Endothelial cell of umbilical vein (primary cell): ENCODE measurements around the gene ZRANB2. TPM values are rescaled to one million over a fixed set of nuclear protein-coding genes. Genes with fewer than 3 reads are reported as not detected.

Experiments
- BruUV-seq: library from RNA; stranded (reverse); fragments of 400-500 nt; replicated peaks from 2 replicates; lab custom pipeline; 2021; lab: Mats Ljungman, UMichigan
- CTCF ChIA-PET: fragments of 300-600, 350-600 bp; sonication (Branson Sonifier 250); formaldehyde crosslinking; loops from one replicate; lab custom pipeline; 2021; ENCODE audit warnings: antibody characterized with exemption, inconsistent platforms; lab: Charles Lee
- POLR2A ChIA-PET: fragments of 300-600, 350-600 bp; sonication (Branson Sonifier 250); formaldehyde crosslinking; loops from one replicate; lab custom pipeline; 2021; ENCODE audit warnings: antibody characterized with exemption, inconsistent platforms; lab: Charles Lee
- DNase-seq: peaks from one replicate; pipeline ENCODE4 v3.0.0-alpha.2; 2011; ENCODE audit warnings: low read depth, low spot score
- FAIRE-seq: peaks from 2 replicates; lab custom pipeline; 2011; peaks lifted over from hg19 to GRCh38; lab: Jason Lieb, UNC
- H2AFZ ChIP-seq: 2 replicates; pipeline ENCODE4 v1.6.0; 2012; ENCODE audit warnings: low read depth, low read length, control low read depth, inconsistent platforms
- H3K27ac ChIP-seq: 2 replicates; pipeline ENCODE4 v1.5.1; 2011; ENCODE audit warnings: low read depth, mild to moderate bottlenecking, control low read depth, low read length, moderate library complexity; ENCODE audit not compliant: insufficient read depth
- H3K27me3 ChIP-seq, 2 experiments: 2 replicates each; pipeline versions ENCODE4 v1.6.0 to v1.6.1; 2011; ENCODE audit warnings: low read length in 2 of 2, mixed read lengths in 1 of 2; ENCODE audit not compliant: control insufficient read depth in 2 of 2, insufficient read depth in 2 of 2
- H3K36me3 ChIP-seq, 2 experiments: 2 replicates in 1 of 2; 3 replicates in 1 of 2; pipeline ENCODE4 v1.5.1; 2011; ENCODE audit warnings: low read length in 2 of 2, mild to moderate bottlenecking in 1 of 2, moderate library complexity in 1 of 2; ENCODE audit not compliant: control insufficient read depth in 2 of 2, insufficient read depth in 2 of 2; ENCODE audit errors: extremely low read depth in 1 of 2
- H3K4me1 ChIP-seq: 3 replicates; pipeline ENCODE4 v1.5.1; 2011; ENCODE audit warnings: mild to moderate bottlenecking, low read length; ENCODE audit not compliant: control insufficient read depth, insufficient read depth; ENCODE audit errors: extremely low read depth
- H3K4me2 ChIP-seq: 2 replicates; pipeline ENCODE4 v1.6.1; 2011; ENCODE audit warnings: low read length, control low read depth, mixed read lengths; ENCODE audit not compliant: insufficient read depth
- H3K4me3 ChIP-seq, 3 experiments: fragments of 200-600 bp in 1 of 3; sonication (generic), shearing (Covaris generic) in 1 of 3; replicated peaks in 1 of 3; 2 replicates each; pipeline ENCODE4 v1.5.1; 2011 to 2016; ENCODE audit warnings: control low read depth in 3 of 3, low read length in 3 of 3, mild to moderate bottlenecking in 2 of 3, inconsistent platforms in 1 of 3, low read depth in 1 of 3, moderate library complexity in 1 of 3; ENCODE audit not compliant: insufficient read depth in 1 of 3
- H3K79me2 ChIP-seq: 2 replicates; pipeline ENCODE4 v1.6.0; 2012; ENCODE audit warnings: low read length, inconsistent platforms; ENCODE audit not compliant: control insufficient read depth, insufficient read depth
- H3K9ac ChIP-seq: replicated peaks from 2 replicates; pipeline ENCODE3; 2011; ENCODE audit warnings: low read length, control low read depth; ENCODE audit not compliant: insufficient read depth; ENCODE audit errors: extremely low read depth
- H3K9me1 ChIP-seq: replicated peaks from 3 replicates; pipeline ENCODE4 v1.6.0; 2011; ENCODE audit warnings: mild to moderate bottlenecking, low read length; ENCODE audit not compliant: control insufficient read depth, insufficient read depth; ENCODE audit errors: extremely low read depth
- H3K9me3 ChIP-seq: replicated peaks from 2 replicates; pipeline ENCODE4 v1.5.1; 2012; ENCODE audit warnings: low read length, inconsistent platforms; ENCODE audit not compliant: control insufficient read depth, insufficient read depth
- H4K20me1 ChIP-seq: replicated peaks from 2 replicates; pipeline ENCODE3; 2011; ENCODE audit warnings: mild to moderate bottlenecking, low read length; ENCODE audit not compliant: control insufficient read depth, insufficient read depth; ENCODE audit errors: extremely low read depth
- EZH2 ChIP-seq: IDR thresholded peaks from 2 replicates; pipeline ENCODE4 v1.6.1; 2012; ENCODE audit warnings: borderline replicate concordance, low read depth, mild to moderate bottlenecking, moderate library complexity, low read length, inconsistent platforms; ENCODE audit not compliant: severe bottlenecking
- FOS ChIP-seq: IDR thresholded peaks from 2 replicates; pipeline ENCODE4 v1.6.1; 2011; ENCODE audit warnings: mild to moderate bottlenecking, low read length, moderate library complexity, borderline replicate concordance; ENCODE audit not compliant: insufficient read depth
- GATA2 ChIP-seq: IDR thresholded peaks from 2 replicates; pipeline ENCODE4 v1.7.0; 2011; ENCODE audit warnings: low read depth, mild to moderate bottlenecking, moderate library complexity, mixed read lengths, low read length; ENCODE audit not compliant: insufficient read length, insufficient read depth
- JUN ChIP-seq: IDR thresholded peaks from 2 replicates; pipeline ENCODE4 v1.6.1; 2011; ENCODE audit warnings: borderline replicate concordance, low read depth; ENCODE audit not compliant: insufficient read length, insufficient read depth
- MAX ChIP-seq: IDR thresholded peaks from 2 replicates; pipeline ENCODE4 v1.6.1; 2011; ENCODE audit not compliant: insufficient read depth, insufficient read length
- MYC ChIP-seq: IDR thresholded peaks from one replicate; pipeline ENCODE4 v1.6.1; 2011; ENCODE audit warnings: mild to moderate bottlenecking, low read depth, low read length
- POLR2A ChIP-seq: IDR thresholded peaks from 2 replicates; pipeline ENCODE4 v1.6.1; 2012; ENCODE audit warnings: low read depth, mild to moderate bottlenecking, control low read depth, low read length
- POLR2AphosphoS5 ChIP-seq: IDR thresholded peaks from 2 replicates; pipeline ENCODE4 v1.6.1; 2012; ENCODE audit warnings: low read depth, mild to moderate bottlenecking, control low read depth, low read length, moderate library complexity; ENCODE audit not compliant: insufficient read depth
- dilution Hi-C: fragments of 300-500 bp; cut with MboI; formaldehyde crosslinking; loops from one replicate; pipeline ENCODE4 v1.15.0; 2019; ENCODE audit warnings: low sequenced_read_pairs; ENCODE audit not compliant: extremely low pct_ligation_motif_present
- intact Hi-C: fragments of 100-400 bp; cut with micrococcal nuclease; formaldehyde crosslinking; loops from one replicate; pipeline ENCODE4 v1.10.0; 2022
- polyA plus RNA-seq, 4 experiments: library from polyadenylated mRNA; depleted of rRNA in 3 of 4; stranded (reverse) in 3 of 4; unstranded in 1 of 4; fragments of >200 nt; gene quantifications; 2 replicates each; pipeline versions ENCODE4 v1.2.1 to v1.2.3, GENCODE V29; 2011 to 2012; ENCODE audit warnings: missing spikeins in 1 of 4
- total RNA-seq: library from RNA; stranded (reverse); gene quantifications from 2 replicates; pipeline ENCODE4 v1.2.3, GENCODE V29; 2021
- TF ChIP-seq, protein P1 (sequence below), 2 donors: IDR thresholded peaks; 1 replicate in 1 of 2; 2 replicates in 1 of 2; pipeline ENCODE4 v1.5.1; 2011; ENCODE audit warnings: low read length in 2 of 2, mild to moderate bottlenecking in 2 of 2, moderate library complexity in 2 of 2, control low read depth in 1 of 2, inconsistent platforms in 1 of 2, low read depth in 1 of 2; ENCODE audit not compliant: insufficient read depth in 1 of 2; ENCODE audit errors: extremely low read depth in 1 of 2

Gene ZRANB2
- total and polyA plus RNA-seq, 2 donors (not counting 3 experiments of a cell fraction or from before 2014, with no cell fraction given): 23.6 to 84.1 TPM

DNA sequence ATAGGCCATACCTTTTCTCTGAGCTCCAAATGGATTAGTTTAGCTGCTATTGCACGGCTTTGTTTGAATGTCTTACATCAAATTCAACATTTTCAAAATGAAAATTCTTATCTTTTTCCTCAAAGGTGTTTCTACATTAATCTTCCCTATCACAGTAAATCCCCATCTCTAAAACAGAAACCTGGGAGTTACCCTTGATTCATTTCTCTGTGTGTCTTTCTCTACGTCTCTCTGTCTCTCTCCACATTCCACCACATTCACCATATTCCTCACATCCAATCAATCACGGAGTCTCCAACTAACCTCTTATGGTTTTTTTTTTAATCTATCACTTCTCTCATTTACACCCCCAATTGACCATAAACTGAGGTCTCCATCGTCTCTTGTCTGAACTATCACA is 57.3 kb downstream of the ZRANB2 start:
- ChIA-PET POLR2A (no interaction called here), CTCF (interaction anchor here (1.1 kb wide), 1 partner anchor 1313 kb away, joined by 4 read pairs; no protein-coding TSS in a partner anchor)
- Histone ChIP-seq H3K79me2 (no peaks in the 10 kb centered on the region), H3K4me3 (no peak overlapping the region), H3K4me2 (no peak overlapping the region), H3K9ac (no peak overlapping the region), H3K27me3 (no peaks in the 10 kb centered on the region), H3K27ac (no peak overlapping the region), H3K9me3 (no peaks in the 10 kb centered on the region), H3K36me3 (no peaks in the 10 kb centered on the region), H3K4me1 (no peaks in the 10 kb centered on the region), H2AFZ (no peak overlapping the region), H4K20me1 (no peaks in the 10 kb centered on the region), H3K9me1 (no peaks in the 10 kb centered on the region)
- dilution Hi-C loops (no loop called here), intact Hi-C loops (no loop called here)
- BruUV-seq: no TSS peak
- TF ChIP-seq, protein P1, sequence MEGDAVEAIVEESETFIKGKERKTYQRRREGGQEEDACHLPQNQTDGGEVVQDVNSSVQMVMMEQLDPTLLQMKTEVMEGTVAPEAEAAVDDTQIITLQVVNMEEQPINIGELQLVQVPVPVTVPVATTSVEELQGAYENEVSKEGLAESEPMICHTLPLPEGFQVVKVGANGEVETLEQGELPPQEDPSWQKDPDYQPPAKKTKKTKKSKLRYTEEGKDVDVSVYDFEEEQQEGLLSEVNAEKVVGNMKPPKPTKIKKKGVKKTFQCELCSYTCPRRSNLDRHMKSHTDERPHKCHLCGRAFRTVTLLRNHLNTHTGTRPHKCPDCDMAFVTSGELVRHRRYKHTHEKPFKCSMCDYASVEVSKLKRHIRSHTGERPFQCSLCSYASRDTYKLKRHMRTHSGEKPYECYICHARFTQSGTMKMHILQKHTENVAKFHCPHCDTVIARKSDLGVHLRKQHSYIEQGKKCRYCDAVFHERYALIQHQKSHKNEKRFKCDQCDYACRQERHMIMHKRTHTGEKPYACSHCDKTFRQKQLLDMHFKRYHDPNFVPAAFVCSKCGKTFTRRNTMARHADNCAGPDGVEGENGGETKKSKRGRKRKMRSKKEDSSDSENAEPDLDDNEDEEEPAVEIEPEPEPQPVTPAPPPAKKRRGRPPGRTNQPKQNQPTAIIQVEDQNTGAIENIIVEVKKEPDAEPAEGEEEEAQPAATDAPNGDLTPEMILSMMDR (IDR thresholded peaks at IDR 0.05; ENCODE audit: extremely low read depth in 1 of 2, insufficient read depth in 1 of 2, low read depth in 1 of 2, low read length in 2 of 2): no peak
- no peak for TF ChIP-seq MAX
- TF ChIP-seq POLR2AphosphoS5: no peak
- no peak for TF ChIP-seq EZH2
- TF ChIP-seq POLR2A: no peak
- no peak for TF ChIP-seq JUN
- TF ChIP-seq GATA2: no peak
- no peak for TF ChIP-seq FOS
- TF ChIP-seq MYC: no peak
- FAIRE-seq (no peak), DNase-seq (no peak)
